Activated CD8-positive, alpha-beta T cell treated with anti-CD3 and anti-CD28 coated beads for 36 hours (primary cell): ENCODE results near the gene GDF11. TPM values are rescaled to one million over a fixed set of nuclear protein-coding genes. Genes with fewer than 3 reads are reported as not detected.
"Not testable (repeated sequence)": the region's sequence is repeated elsewhere in the genome, so short reads cannot be mapped to it uniquely, and the experiment has no call there.

ENCODE experiments used
- ATAC-seq: fragments of 200-7000 bp; cut with Tn5 transposase; one replicate; pipeline ENCODE4 v1.10.0; 2021; ENCODE audit warnings: mild to moderate bottlenecking, moderate library complexity
- CTCF ChIA-PET: fragments of 350-600 bp; sonication (Branson Sonifier 250); formaldehyde crosslinking; loops from one replicate; lab custom pipeline; 2021; ENCODE audit warnings: antibody characterized with exemption; lab: Charles Lee
- POLR2A ChIA-PET: fragments of 350-600 bp; sonication (Branson Sonifier 250); formaldehyde crosslinking; loops from one replicate; lab custom pipeline; 2021; ENCODE audit warnings: antibody characterized with exemption; lab: Charles Lee
- DNase-seq: peaks from one replicate; pipeline ENCODE4 v3.0.0-alpha.2; 2020
- H3K27ac Mint-ChIP-seq: one replicate; pipeline ENCODE4 v1.8.0; 2021; ENCODE audit warnings: mild to moderate bottlenecking, mixed read lengths
- H3K27me3 Mint-ChIP-seq: one replicate; pipeline ENCODE4 v1.8.0; 2021; ENCODE audit warnings: mixed read lengths
- H3K36me3 Mint-ChIP-seq: one replicate; pipeline ENCODE4 v1.8.0; 2021; ENCODE audit warnings: low read depth, mixed read lengths
- H3K4me1 Mint-ChIP-seq: one replicate; pipeline ENCODE4 v1.8.0; 2021; ENCODE audit warnings: low read depth, mixed read lengths
- H3K4me3 Mint-ChIP-seq: one replicate; pipeline ENCODE4 v1.8.0; 2021; ENCODE audit warnings: mild to moderate bottlenecking, moderate library complexity, mixed read lengths
- H3K9me3 Mint-ChIP-seq: one replicate; pipeline ENCODE4 v1.8.0; 2021; ENCODE audit warnings: mixed read lengths
- intact Hi-C: fragments of 100-400 bp; cut with micrococcal nuclease; formaldehyde crosslinking; loops from one replicate; pipeline ENCODE4 v1.10.0; 2022
- total RNA-seq, 2 experiments: library from RNA; stranded (reverse); gene quantifications; one replicate each; pipeline ENCODE4 v1.2.3, GENCODE V29; 2021
- TF ChIP-seq, protein P1 (sequence below): fragments of 200-600 bp; IDR thresholded peaks from one replicate; pipeline ENCODE4 v1.8.0; 2022; ENCODE audit warnings: antibody characterized with exemption, mild to moderate bottlenecking

GDF11 gene
- total RNA-seq, 2 experiments from 2014 or later, result 7.4 to 9.3 TPM

DNA sequence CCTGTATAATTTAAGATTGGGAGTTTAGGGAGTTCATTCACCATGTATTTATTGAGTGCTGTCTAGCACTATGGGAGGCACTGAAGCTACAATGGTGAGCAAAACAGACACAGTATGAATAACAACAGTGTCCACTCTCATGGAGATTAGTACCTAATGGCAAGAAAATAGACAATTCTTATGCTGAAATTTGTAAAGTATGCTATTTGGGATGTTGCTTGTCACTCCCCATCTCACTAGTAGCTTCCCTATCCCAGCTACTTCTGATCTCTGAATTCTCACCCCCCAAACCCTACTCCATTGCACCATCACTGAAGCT lies 4.0 kb downstream of the GDF11 start:
- peaks cover 28% of the 10 kb centered on the region for H3K4me1 Mint-ChIP-seq
- H3K4me3 Mint-ChIP-seq, result no peak overlapping the region
- TF ChIP-seq, protein P1, sequence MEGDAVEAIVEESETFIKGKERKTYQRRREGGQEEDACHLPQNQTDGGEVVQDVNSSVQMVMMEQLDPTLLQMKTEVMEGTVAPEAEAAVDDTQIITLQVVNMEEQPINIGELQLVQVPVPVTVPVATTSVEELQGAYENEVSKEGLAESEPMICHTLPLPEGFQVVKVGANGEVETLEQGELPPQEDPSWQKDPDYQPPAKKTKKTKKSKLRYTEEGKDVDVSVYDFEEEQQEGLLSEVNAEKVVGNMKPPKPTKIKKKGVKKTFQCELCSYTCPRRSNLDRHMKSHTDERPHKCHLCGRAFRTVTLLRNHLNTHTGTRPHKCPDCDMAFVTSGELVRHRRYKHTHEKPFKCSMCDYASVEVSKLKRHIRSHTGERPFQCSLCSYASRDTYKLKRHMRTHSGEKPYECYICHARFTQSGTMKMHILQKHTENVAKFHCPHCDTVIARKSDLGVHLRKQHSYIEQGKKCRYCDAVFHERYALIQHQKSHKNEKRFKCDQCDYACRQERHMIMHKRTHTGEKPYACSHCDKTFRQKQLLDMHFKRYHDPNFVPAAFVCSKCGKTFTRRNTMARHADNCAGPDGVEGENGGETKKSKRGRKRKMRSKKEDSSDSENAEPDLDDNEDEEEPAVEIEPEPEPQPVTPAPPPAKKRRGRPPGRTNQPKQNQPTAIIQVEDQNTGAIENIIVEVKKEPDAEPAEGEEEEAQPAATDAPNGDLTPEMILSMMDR, result no peak
- no peak for ATAC-seq
- POLR2A ChIA-PET, result interaction anchor here (0.9 to 1.7 kb wide), 5 partner anchors 10 to 297 kb away, joined by 3 to 8 read pairs (median 3); no protein-coding TSS in a partner anchor
- no peak overlapping the region for H3K27ac Mint-ChIP-seq
- peaks cover 11% of the 10 kb centered on the region for H3K36me3 Mint-ChIP-seq
- DNase-seq, result no peak
- H3K9me3 Mint-ChIP-seq, result no peaks in the 10 kb centered on the region
- H3K27me3 Mint-ChIP-seq, result no peaks in the 10 kb centered on the region
- intact Hi-C loops, result no loop called here
- CTCF ChIA-PET, result interaction anchor here (1.0 to 4.3 kb wide), 2 partner anchors 9 to 294 kb away, joined by 3 to 39 read pairs; no protein-coding TSS in a partner anchor

DNA sequence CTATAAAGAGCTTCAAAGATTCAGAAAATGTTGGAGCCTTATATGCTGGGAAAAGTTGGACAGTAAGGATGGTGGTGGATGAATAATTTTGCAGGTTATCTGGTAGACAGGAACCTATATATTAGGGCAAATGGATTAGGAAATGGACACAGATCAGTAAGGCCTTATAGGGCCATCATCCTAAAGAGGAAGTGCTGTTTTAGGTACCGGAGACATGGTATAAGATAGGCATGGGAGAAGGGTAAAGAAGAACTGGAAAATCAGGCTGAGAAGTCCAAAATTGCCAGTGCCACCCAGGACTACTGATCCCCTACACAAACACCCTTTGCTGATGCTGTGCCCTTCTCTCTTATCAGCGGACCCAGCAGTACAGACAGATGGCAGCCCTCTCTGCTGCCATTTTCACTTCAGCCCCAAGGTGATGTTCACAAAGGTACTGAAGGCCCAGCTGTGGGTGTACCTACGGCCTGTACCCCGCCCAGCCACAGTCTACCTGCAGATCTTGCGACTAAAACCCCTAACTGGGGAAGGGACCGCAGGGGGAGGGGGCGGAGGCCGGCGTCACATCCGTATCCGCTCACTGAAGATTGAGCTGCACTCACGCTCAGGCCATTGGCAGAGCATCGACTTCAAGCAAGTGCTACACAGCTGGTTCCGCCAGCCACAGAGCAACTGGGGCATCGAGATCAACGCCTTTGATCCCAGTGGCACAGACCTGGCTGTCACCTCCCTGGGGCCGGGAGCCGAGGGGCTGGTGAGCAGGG lies 5.5 kb downstream of the GDF11 start:
- TF ChIP-seq, protein P1, result no peak
- Mint-ChIP-seq H3K4me3 (no peak overlapping the region), H3K36me3 (peaks cover 19% of the 10 kb centered on the region), H3K4me1 (peaks cover 21% of the 10 kb centered on the region), H3K27me3 (no peaks in the 10 kb centered on the region), H3K27ac (peak overlapping the region; percentile 4), H3K9me3 (no peaks in the 10 kb centered on the region)
- no peak for DNase-seq
- ChIA-PET CTCF (interaction anchor here (1.0 to 4.3 kb wide), 2 partner anchors 10 to 24 kb away, joined by 3 to 39 read pairs; no protein-coding TSS in a partner anchor), POLR2A (interaction anchor here (0.6 to 1.7 kb wide), 11 partner anchors 8 to 296 kb away, joined by 3 to 8 read pairs (median 4); partner anchors contain the start of gene DNAJC14)
- intact Hi-C loops, result no loop called here
- ATAC-seq, result no peak

DNA sequence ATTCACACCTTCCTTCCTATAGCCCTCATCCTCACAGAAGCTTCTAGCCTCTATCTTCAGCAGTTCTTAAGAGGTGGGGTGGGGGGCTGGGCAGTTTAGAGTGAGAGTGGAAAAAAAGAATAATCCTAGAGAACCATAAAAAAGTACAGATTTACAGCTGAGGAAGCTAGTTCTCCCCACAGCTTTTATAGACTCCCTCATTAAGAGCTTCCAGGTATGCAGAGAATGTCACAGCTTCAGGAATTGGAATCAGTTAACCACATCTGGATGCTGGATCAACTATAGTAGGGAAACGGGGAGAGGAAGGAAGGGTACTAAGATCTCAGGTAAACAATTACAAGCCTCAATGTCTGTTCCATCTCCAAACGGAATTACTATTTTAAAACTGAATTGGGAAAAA lies 12.3 kb downstream of the GDF11 start:
- DNase-seq (no peak), ATAC-seq (no peak)
- ChIA-PET CTCF (interaction anchor here (0.7 to 8.0 kb wide), 5 partner anchors 12 to 325 kb away, joined by 3 to 66 read pairs (median 4); partner anchors contain the start of gene ERBB3), POLR2A (interaction anchor here (0.7 to 1.7 kb wide), 3 partner anchors 11 to 17 kb away, joined by 3 to 6 read pairs (median 3); no protein-coding TSS in a partner anchor)
- Mint-ChIP-seq H3K4me1 (peaks cover 7% of the 10 kb centered on the region), H3K27ac (peak overlapping the region; percentile 68), H3K4me3 (no peak overlapping the region), H3K27me3 (no peaks in the 10 kb centered on the region), H3K36me3 (peaks cover 39% of the 10 kb centered on the region), H3K9me3 (no peaks in the 10 kb centered on the region)
- intact Hi-C loops, result no loop called here
- TF ChIP-seq, protein P1, result no peak

DNA sequence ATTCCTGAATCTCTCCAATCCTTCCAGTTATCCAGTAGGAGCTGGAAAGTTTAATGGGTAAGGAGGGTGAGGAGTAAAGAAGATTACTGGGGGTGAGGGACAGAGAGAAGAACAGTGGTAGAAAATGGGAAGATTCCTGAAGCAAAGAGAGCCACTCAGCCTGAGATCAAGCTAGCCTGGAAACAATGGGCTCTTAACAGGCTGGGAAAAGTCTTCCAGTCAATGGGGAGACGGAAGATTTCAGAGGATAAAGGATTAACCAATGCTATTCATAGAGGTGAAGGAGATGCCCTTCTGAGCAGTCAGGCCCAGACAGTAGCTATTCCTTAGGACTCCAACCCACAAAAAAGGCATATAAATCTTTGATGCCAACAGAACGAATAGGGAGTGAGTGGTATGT lies 14.8 kb downstream of the GDF11 start:
- DNase-seq (no peak), ATAC-seq (no peak)
- CTCF ChIA-PET, result interaction anchor here (0.7 to 8.0 kb wide), 7 partner anchors 11 to 183 kb away, joined by 3 to 66 read pairs (median 4); no protein-coding TSS in a partner anchor
- H3K4me3 Mint-ChIP-seq, result no peak overlapping the region
- H3K27me3 Mint-ChIP-seq, result no peaks in the 10 kb centered on the region
- POLR2A ChIA-PET, result interaction anchor here (0.8 to 1.3 kb wide), 2 partner anchors 10 to 14 kb away, joined by 3 read pairs; no protein-coding TSS in a partner anchor
- intact Hi-C loops, result no loop called here
- H3K4me1 Mint-ChIP-seq, result peaks cover 19% of the 10 kb centered on the region
- H3K36me3 Mint-ChIP-seq, result peaks cover 44% of the 10 kb centered on the region
- TF ChIP-seq, protein P1, result no peak
- peak overlapping the region; percentile 25 for H3K27ac Mint-ChIP-seq
- H3K9me3 Mint-ChIP-seq, result no peaks in the 10 kb centered on the region

DNA sequence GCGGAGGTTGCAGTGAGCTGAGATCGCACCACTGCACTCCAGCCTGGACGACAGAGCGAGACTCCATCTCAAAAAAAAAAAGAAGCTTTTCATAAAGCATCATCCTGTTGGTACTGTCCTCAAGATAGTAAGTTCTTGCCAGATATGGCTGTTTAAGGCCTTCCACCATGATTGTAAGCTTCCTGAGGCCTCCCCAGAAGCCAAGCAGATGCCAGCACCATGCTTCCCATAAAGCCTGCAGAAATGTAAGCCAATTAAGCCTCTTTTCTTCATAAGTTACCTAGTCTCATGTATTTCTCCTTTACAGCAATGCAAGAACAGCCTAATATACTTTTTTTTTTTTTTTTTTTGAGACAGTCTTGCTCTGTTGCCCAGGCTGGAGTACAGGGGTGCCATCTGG lies 15.7 kb downstream of the GDF11 start:
- Mint-ChIP-seq H3K4me1 (peaks cover 19% of the 10 kb centered on the region), H3K36me3 (peaks cover 40% of the 10 kb centered on the region)
- H3K4me3 Mint-ChIP-seq, POLR2A ChIA-PET, intact Hi-C loops, H3K27me3 Mint-ChIP-seq, DNase-seq, H3K27ac Mint-ChIP-seq, H3K9me3 Mint-ChIP-seq, ATAC-seq: not testable (repeated sequence)
- CTCF ChIA-PET, result interaction anchor here (1.2 to 8.0 kb wide), 3 partner anchors 15 to 36 kb away, joined by 3 to 66 read pairs (median 7); no protein-coding TSS in a partner anchor
